HuH-7.5 (cell line): Measurements from ENCODE around the gene TMOD1.
"Not testable (repeated sequence)": the region's sequence is repeated elsewhere in the genome, so short reads cannot be mapped to it uniquely, and the experiment has no call there.

Source experiments
- DNase-seq: peaks from one replicate; pipeline ENCODE4 v3.0.0; 2011; ENCODE audit warnings: low spot score

The TMOD1 gene

GRCh38 chr9:97565262-97565661 is 63.8 kb downstream of the TMOD1 start:
- no peak for DNase-seq

GRCh38 chr9:97567182-97567893 is 65.9 kb downstream of the TMOD1 start:
- DNase-seq: no peak

DNA sequence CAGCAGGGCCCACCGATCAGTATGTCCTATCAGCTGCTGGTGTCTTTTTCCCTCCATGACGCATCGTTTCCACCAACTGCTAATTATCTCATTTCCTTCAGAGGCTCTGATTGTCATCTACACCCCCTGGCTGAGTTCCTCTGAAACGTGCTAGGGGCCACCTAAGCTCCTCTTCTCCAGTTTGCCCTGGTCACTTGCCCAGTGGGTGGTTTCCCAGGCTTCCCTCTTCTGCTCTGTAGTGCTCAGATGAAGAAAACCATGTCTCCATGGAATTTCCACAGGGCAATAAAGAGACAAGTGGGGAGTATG is 66.4 kb downstream of the TMOD1 start:
- DNase-seq: no peak

DNA sequence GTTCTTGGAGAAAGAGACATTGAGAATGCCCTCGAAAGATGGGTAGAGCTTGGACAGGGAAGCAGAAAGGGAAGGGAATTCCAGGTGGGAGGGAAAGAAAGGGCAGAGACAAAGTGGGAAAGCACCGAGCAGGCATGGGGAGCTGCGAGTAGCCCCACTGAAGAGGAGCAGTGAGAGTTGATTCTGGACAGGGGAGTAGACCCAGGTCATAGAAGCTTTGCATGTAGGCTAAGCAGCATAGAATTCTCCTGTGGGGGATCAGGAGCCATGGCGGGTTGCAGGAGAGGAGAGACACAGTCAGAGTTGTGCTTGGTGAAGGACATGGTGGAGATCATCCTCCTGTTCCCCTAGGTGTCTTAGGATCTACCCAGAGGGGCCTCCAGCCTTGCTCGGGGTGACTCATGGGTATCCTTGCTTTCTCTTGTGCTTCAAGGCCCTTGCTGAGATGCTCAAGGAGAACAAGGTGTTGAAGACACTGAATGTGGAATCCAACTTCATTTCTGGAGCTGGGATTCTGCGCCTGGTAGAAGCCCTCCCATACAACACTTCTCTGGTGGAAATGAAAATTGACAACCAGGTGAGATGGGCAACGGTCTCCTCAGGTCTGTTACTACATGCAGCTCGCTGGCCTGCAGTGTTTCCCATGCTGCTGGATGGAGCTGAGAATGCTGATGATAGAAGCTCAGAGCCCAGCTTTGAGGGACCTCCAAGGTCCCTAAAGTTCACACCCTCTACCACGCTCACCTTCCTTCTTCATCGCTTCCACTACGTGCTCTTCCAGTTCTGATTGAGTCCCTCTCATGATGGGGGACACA is 67.2 kb downstream of the TMOD1 start:
- DNase-seq: no peak

- DNase-seq: no peak
Observed at GRCh38 chr9:97570899-97571298, 69.4 kb downstream of the TMOD1 start.

GRCh38 chr9:97571664-97572063 is 70.2 kb downstream of the TMOD1 start:
- no peak for DNase-seq

DNA sequence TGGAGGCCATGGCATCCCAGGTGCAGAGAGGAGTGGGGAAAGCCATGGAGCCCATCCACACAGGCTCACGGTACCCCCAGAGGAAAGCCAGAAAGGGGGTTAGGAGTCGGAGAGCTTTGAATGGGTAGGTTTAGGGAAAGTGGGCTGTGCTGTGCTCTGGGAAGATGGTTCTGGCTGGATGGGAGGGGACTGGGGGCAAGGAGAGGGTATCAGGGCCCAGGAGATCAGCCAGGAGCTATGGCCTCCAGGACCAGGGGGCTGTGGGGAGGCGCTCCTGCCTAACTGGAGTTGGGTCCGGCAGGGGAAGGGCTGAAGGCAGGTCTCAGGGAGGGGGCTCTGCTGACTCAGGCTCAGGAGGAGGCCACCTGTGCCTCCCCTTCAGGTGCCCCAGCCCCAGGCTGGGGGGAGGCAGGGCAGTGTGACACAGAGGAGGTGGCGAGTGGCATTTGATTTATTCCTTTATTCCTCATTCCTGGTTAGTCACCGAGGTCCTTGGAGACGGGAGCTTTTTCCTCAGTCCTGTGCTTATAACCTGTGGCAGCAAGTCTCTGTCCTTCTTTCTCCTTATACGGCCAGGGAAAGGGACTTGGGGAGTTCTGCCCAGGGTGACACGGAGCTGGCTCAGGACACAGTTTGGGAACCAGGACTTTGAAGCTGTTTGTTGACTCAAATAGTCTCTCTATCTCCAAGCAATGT is 70.9 kb downstream of the TMOD1 start:
- DNase-seq: no peak

GRCh38 chr9:97572892-97573365 is 71.5 kb downstream of the TMOD1 start:
- DNase-seq: no peak

DNA sequence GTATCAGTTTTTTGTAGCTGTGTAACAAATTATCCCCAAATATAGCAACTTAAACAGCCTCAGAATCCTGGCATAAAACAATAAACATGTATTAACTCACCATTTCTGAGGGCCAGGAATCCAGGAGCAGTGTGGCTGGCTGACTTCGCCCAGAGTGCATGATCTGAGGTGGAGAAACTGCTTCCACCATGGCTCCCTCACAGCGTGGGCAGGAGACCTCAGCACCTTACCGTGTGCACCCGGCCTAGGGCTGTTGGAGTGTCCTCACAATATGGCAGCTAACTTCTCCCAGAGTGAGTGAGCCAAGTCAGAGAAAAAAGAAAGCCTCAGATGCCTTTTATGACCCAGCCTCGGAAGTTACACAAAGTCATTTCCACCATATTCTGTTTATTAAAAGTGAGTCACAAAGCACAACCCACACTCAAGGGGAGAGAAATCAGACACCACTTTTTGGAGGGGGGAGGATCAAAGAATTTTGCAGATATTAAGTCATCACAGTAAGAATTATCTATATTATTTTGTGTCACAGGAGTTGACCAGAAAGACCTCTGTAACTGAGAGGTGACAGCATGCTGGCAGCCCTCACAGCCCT is 72.1 kb downstream of the TMOD1 start:
- no peak for DNase-seq

DNA sequence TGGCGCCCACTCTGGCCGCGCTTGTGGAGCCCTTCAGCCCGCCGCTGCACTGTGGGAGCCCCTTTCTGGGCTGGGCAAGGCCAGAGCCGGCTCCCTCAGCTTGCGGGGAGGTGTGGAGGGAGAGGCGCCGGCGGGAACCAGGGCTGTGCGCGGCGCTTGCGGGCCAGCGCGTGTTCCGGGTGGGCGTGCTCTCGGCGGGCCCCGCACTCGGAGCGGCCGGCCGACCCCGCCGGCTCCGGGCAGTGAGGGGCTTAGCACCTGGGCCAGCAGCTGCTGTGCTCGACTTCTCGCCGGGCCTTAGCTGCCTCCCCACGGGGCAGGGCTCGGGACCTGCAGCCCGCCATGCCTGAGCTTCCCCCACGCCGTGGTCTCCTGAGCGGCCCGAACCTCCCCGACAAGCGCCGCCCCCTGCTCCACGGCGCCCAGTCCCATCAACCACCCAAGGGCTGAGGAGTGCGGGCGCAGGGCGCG is 72.7 kb downstream of the TMOD1 start:
- DNase-seq: not testable (repeated sequence)

GRCh38 chr9:97574921-97575672 is 73.6 kb downstream of the TMOD1 start:
- DNase-seq: not testable (repeated sequence)

DNA sequence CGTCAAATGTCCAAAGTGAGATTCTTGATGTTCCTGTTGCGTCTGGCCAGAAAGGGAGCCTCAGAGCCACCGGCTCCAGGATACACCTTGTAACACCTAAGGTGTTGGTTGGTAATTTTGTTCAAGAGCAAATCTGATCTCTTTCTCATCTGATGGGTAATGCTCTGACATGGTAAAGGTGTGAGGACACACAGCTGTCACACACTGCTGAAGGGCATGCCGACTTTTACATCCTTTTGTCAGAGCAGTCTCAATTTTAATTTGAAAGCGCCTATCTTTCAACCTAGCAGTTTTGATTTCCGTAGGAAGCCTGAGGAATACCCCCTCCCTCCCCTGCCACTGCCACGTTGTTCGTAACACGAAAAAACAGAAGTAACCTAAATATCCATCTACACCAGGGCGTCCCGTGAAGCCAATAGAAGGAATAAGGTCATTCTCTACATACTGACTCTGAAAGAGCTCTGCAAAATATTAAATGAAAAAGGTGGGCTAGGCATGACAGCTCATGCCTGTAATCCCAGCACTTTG is 74.3 kb downstream of the TMOD1 start:
- DNase-seq: no peak

GRCh38 chr9:97577051-97577450 is 75.6 kb downstream of the TMOD1 start:
- DNase-seq: no peak

DNA sequence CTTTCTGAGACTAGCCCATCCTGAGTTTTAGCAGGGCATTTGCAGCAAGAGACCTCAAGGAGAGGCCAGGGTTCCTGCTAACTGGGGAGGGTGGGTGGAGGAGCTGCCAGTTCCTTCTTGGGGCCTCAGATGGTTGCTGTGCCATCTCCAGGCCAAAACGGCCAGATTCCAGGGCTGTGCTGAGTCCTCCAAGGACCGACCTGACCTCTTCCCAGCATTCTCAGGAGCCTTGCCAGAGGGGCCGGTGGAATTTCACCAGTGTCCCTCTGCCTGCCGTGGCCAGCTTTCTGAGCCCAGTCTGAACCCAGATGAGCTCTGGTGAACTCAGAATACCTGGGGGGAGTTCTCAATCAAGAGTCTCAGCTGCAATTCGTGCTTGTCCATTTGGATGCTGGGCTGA is 77.4 kb downstream of the TMOD1 start:
- no peak for DNase-seq

DNA sequence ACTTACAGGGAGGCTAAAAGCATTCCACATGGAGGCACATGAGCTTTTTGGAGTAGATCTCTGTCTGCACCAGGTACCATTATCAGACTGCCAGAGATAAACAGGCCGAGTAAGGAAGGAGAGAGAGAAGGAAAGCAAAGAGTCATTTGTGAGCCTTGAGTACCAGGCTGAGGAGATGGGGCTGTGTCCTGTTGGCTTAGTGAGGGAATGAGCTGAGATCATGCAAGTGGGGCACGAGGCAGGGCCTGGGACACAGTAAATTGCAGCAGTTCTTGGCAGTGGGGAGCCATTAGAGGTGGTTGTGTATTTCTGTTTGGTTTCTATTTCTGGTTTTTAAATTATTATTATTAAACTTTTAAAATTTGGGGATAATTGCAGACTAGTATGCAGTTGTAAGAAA is 78.4 kb downstream of the TMOD1 start:
- DNase-seq: no peak

DNA sequence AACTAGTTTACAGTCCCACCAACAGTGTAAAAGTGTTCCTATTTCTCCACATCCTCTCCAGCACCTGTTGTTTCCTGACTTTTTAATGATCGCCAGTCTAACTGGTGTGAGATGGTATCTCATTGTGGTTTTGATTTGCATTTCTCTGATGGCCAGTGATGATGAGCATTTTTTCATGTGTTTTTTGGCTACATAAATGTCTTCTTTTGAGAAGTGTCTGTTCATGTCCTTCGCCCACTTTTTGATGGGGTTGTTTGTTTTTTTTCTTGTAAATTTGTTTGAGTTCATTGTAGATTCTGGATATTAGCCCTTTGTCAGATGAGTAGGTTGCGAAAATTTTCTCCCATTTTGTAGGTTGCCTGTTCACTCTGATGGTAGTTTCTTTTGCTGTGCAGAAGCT is 80.1 kb downstream of the TMOD1 start:
- not testable (repeated sequence) for DNase-seq

GRCh38 chr9:97584778-97585177 is 83.3 kb downstream of the TMOD1 start:
- not testable (repeated sequence) for DNase-seq

GRCh38 chr9:97586909-97587308 is 85.4 kb downstream of the TMOD1 start:
- not testable (repeated sequence) for DNase-seq

DNA sequence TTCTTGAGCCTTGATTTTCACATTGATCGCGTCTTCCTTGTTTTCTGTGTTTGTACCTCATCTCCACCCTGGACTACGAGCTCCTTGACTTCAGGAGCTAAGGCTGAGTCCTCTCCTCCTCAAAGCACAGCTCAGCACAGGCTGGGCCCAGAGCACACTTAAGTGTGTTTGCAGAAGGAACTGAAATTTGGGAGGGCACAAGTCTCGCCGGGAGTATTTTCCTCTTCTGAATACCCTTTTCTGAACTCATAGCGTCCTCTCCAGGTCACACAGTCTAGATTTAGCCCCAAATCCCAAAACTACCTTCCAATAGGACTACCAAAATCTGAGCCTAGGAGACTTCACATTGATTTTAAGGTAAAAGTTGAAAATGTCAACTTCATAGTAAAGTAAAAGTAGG is 90.1 kb downstream of the TMOD1 start:
- no peak for DNase-seq

DNA sequence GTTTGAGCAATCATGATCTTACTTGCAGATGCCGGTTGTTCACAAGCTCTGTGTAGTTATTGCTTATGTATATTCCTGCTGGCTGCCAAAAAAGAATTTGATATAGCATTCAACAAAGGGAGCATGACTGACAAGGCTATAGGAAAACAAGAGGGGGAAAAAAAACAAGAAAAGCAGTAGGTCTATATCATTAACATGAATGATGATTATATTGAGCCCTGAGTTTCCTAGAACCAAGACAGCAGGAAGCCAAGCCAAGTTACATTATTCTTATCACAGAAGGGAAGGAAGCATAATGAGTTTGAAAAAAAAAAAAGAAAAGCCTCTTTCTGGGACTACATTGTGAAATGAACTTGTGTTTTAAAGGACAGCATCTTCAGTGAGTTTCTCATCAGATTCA is 90.7 kb downstream of the TMOD1 start:
- DNase-seq: no peak

DNA sequence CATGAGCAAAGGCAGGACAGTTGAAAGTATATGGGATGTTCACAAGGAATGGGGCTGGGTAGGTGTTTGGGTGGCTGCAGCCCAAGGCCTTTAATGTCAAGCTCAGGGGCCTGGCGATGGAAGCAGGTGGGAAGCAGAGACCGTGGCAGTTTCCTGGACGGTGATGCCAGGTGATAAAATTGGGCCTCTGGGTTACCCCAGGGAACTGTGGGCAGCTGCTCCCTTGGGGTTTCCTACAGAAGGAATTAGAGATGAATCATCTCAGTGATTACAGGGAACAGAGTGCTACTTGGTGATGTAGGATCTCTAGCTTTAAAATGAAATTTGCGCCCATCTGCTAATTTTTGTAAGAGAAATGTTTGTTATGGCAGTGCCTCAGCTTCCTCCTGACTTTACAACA is 92.5 kb downstream of the TMOD1 start:
- DNase-seq: no peak
